ENCODE data around the gene SYTL5.
A peak's percentile ranks its signal among the peaks of the same experiment; 100 is the strongest.

The SYTL5 gene

GRCh38 chrX:38006291-38006690, at the start of gene SYTL5:
Gene SYTL5 (plus strand): TSS chrX:38006553. CDS start chrX:38033890, 27,337 bp downstream.
- H3K4me3 ChIP-seq (ENCODE audit: control insufficient read depth, low read depth, low read length), result no peak within 1 kb of the TSS
- TF ChIP-seq CTCF (conservative IDR thresholded peaks at IDR 0.05; ENCODE audit: control insufficient read depth, insufficient read depth, low read depth, low read length), result no peak

DNA sequence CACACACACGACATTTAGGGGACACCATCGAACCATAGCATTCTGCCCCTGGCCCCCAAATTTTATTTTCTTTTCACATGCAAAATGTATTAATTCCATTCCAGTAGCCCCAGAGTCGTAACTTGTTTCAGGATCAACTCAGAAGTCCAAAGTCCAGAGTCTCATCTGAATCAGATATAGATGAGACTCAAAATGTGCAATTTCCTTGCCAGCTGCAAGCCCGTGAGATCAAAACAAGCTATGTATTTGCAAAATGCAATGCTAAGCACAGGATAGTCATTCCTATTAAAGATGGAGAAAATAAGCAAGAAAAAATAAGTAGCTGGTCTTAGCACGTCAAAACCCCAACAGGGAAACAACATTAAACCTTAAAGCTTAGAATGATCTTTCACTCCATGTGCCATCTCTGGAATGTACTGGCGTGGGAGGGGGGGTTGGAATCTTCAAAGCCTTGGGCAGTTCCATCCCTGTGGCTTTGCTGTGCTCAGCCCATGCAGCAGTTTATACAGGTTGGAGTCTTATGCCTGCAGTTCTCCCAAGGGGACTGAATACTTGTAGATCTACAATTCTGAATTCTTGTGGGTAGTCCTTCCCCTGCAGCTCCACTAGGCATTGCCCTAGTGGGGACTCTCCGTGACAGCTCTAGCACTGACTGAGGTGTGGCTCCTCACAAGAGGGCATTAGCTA, 47.7 kb upstream of the SYTL5 start:
- TF ChIP-seq CTCF (conservative IDR thresholded peaks at IDR 0.05; ENCODE audit: control insufficient read depth, insufficient read depth, low read depth, low read length), result no peak
- peak; percentile 2 for DNase-seq (ENCODE audit: low read depth)

More at GRCh38 chrX:38006291-38006690, at the start of gene SYTL5:
- no peak for DNase-seq (ENCODE audit: low read depth)

DNA sequence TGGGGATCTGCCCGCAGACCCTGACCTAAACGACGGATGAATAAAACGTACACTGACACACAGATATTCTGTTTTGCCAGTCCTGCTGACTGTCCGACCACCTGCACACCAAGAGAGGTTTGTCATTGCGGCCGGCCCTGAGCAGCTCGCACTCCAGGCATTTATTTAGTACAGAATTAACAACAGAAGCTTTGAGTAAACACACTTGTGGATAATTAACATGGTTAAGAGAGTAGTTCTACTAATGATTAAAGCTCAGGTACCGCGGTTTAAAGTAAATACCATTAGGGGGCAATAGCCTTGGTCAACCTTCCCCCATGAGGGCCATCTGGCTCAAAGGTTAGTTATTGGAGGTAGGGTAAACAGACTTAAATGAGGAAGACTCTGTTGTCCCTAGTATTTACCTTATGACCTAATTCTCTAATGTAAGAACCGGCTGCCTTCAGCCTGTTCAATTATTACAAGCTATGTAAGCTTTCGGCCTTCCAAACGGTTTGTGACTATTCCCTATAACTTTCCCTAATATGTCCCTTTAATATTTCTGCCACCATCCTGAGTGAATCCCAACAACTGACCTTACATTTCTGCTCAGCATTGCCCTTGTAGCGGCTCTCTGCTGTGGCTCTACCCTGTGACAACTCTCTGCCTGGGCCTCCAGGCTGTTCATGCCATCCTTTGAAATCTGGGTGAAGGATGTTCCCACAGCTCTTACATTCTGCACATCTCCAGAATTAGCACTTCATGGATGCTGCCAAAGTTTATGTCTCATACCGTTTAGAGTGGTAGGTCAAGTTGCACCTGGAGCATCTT, 46.9 kb upstream of the SYTL5 start:
- no peak for TF ChIP-seq CTCF (conservative IDR thresholded peaks at IDR 0.05; ENCODE audit: control insufficient read depth, insufficient read depth, low read depth, low read length)
- DNase-seq (ENCODE audit: low read depth), result no peak
- no peak overlapping the region for H3K4me3 ChIP-seq (ENCODE audit: control insufficient read depth, low read depth, low read length)

More for the DNA sequence above, 47.7 kb upstream of the SYTL5 start:
- no peak overlapping the region for H3K4me3 ChIP-seq (ENCODE audit: control insufficient read depth, low read depth, low read length)

DNA sequence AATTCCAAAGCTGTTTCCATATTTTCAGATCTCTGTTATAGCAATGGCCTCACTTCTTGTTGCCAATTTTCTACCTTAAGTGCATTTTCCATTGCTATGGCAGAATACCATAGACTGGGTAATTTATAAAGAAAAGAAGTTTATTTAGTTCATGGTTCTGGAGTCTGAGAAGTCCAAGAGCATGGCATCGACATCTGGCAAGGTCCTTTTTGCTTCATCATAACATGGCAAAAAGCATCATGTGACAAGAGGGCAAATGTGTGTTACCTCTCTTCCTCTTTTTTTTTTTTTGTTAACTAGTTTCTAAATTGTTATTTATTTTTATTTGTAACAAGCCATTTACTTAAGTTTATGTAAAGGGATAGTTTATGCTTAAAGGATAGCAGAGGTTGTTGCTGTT, 45.2 kb upstream of the SYTL5 start:
- TF ChIP-seq CTCF (conservative IDR thresholded peaks at IDR 0.05; ENCODE audit: control insufficient read depth, insufficient read depth, low read depth, low read length), result no peak
- H3K4me3 ChIP-seq (ENCODE audit: control insufficient read depth, low read depth, low read length), result no peak overlapping the region
- DNase-seq (ENCODE audit: low read depth), result no peak

- no peak overlapping the region for H3K4me3 ChIP-seq (ENCODE audit: control insufficient read depth, low read depth, low read length)
- TF ChIP-seq CTCF (conservative IDR thresholded peaks at IDR 0.05; ENCODE audit: control insufficient read depth, insufficient read depth, low read depth, low read length), result no peak
- no peak for DNase-seq (ENCODE audit: low read depth)
These were observed 38.6 kb upstream of the SYTL5 start for GRCh38 chrX:37967714-37968113.

- no peak overlapping the region for H3K4me3 ChIP-seq (ENCODE audit: control insufficient read depth, low read depth, low read length)
- DNase-seq (ENCODE audit: low read depth), result no peak
- TF ChIP-seq CTCF (conservative IDR thresholded peaks at IDR 0.05; ENCODE audit: control insufficient read depth, insufficient read depth, low read depth, low read length), result no peak
These were observed 30.9 kb upstream of the SYTL5 start for GRCh38 chrX:37975421-37975820.
